ENCODE data around the gene CCPG1. TPM values are rescaled to one million over a fixed set of nuclear protein-coding genes. Genes with fewer than 3 reads are reported as not detected.
A peak's percentile ranks its signal among the peaks of the same experiment; 100 is the strongest.
"Not testable (repeated sequence)": the region's sequence is repeated elsewhere in the genome, so short reads cannot be mapped to it uniquely, and the experiment has no call there.

CCPG1 gene
- total RNA-seq, 2 experiments from 2014 or later = 13.0 to 13.1 TPM

- no peaks in the 10 kb centered on the region for H3K9me3 Mint-ChIP-seq
- H3K36me3 Mint-ChIP-seq (ENCODE audit: low read depth) = no peaks in the 10 kb centered on the region
- H3K4me1 Mint-ChIP-seq = peaks cover 36% of the 10 kb centered on the region
- no peak for DNase-seq
- no peaks in the 10 kb centered on the region for H3K27me3 Mint-ChIP-seq
- ChIA-PET POLR2A (interaction anchor here (0.6 kb wide), 1 partner anchor 46 kb away, joined by 3 read pairs; no protein-coding TSS in a partner anchor), CTCF (interaction anchor here (0.6 to 2.2 kb wide), 15 partner anchors 11 to 186 kb away, joined by 3 to 13 read pairs (median 5); partner anchors contain the start of genes PIGB and PIGBOS1)
- H3K27ac Mint-ChIP-seq = peak overlapping the region; percentile 91
- peak overlapping the region; percentile 87 for H3K4me3 Mint-ChIP-seq
Measured at GRCh38 chr15:55407498-55408011, 604 bp downstream of the CCPG1 start.

DNA sequence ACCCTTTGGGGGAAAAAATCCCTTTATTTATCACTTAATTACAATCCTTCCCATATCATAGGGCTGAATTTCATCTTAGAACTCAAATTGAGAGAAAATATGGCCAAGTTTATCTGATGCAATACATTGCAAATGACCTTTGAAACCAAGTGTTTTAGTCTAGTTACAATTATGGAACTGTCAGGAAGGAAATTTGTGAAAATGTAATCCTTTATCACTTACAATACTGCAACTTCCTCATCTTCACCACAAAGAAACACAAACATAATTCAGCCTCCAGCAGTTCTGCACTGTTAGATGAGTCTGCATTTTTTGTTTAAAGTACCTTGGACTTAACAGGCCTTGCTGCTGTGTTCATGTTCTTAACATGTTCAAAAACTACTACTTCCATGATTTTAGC lies 4.6 kb downstream of the CCPG1 start:
- peaks cover 35% of the 10 kb centered on the region for H3K4me1 Mint-ChIP-seq
- H3K4me3 Mint-ChIP-seq = no peak overlapping the region
- ChIA-PET CTCF (interaction anchor here (1.6 kb wide), 1 partner anchor 9 kb away, joined by 3 read pairs; no protein-coding TSS in a partner anchor), POLR2A (no interaction called here)
- DNase-seq = no peak
- peaks cover 6% of the 10 kb centered on the region for H3K36me3 Mint-ChIP-seq (ENCODE audit: low read depth)
- H3K27me3 Mint-ChIP-seq = no peaks in the 10 kb centered on the region
- no peaks in the 10 kb centered on the region for H3K9me3 Mint-ChIP-seq
- H3K27ac Mint-ChIP-seq = no peak overlapping the region

- ChIA-PET POLR2A (no interaction called here), CTCF (no interaction called here)
Measured at GRCh38 chr15:55402707-55403106, 5.5 kb downstream of the CCPG1 start.

DNA sequence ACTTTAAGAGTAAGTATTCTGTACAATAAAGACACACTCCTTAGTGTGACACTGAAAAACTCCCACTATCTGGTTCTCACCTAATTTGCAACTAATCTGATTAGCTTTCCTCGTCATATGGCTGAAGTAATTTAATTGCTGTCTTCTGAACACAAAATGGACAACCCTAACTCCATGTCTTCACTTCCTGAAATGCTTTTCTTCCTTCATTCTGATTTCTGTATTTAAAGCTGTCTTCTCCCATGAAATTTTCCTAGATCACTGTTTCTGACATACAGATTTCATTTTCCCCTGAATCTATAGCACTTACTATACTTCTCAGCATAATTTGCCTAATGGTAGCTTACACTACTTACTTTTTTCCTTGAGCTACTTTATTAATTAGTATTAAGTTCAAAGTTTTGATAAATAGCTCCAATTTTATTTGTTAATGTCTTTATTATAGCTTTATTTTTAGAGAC lies 6.3 kb downstream of the CCPG1 start:
- Mint-ChIP-seq H3K27ac (no peak overlapping the region), H3K4me3 (no peak overlapping the region), H3K9me3 (no peaks in the 10 kb centered on the region), H3K36me3 (ENCODE audit: low read depth) (peaks cover 11% of the 10 kb centered on the region), H3K27me3 (no peaks in the 10 kb centered on the region), H3K4me1 (peaks cover 26% of the 10 kb centered on the region)
- no peak for DNase-seq
- CTCF ChIA-PET = interaction anchor here (0.6 to 1.1 kb wide), 2 partner anchors 9 to 38 kb away, joined by 3 read pairs; no protein-coding TSS in a partner anchor
- POLR2A ChIA-PET = no interaction called here

More at GRCh38 chr15:55402707-55403106, 5.5 kb downstream of the CCPG1 start:
- Mint-ChIP-seq H3K4me3 (no peak overlapping the region), H3K27me3 (no peaks in the 10 kb centered on the region), H3K36me3 (ENCODE audit: low read depth) (peaks cover 11% of the 10 kb centered on the region), H3K4me1 (peaks cover 32% of the 10 kb centered on the region), H3K27ac (peak overlapping the region; percentile 14), H3K9me3 (no peaks in the 10 kb centered on the region)
- DNase-seq = no peak

- CTCF ChIA-PET = interaction anchor here (0.6 kb wide), 2 partner anchors 15 to 153 kb away, joined by 3 to 4 read pairs; no protein-coding TSS in a partner anchor
- H3K9me3 Mint-ChIP-seq, H3K4me3 Mint-ChIP-seq, DNase-seq, H3K27ac Mint-ChIP-seq, H3K27me3 Mint-ChIP-seq, POLR2A ChIA-PET: not testable (repeated sequence)
- peaks cover 11% of the 10 kb centered on the region for H3K36me3 Mint-ChIP-seq (ENCODE audit: low read depth)
- H3K4me1 Mint-ChIP-seq = peaks cover 24% of the 10 kb centered on the region
Measured at GRCh38 chr15:55400050-55400449, 8.1 kb downstream of the CCPG1 start.

- ChIA-PET CTCF (no interaction called here), POLR2A (no interaction called here)
- DNase-seq = no peak
- no peak overlapping the region for H3K27ac Mint-ChIP-seq
- peaks cover 12% of the 10 kb centered on the region for H3K36me3 Mint-ChIP-seq (ENCODE audit: low read depth)
- peaks cover 11% of the 10 kb centered on the region for H3K4me1 Mint-ChIP-seq
- no peaks in the 10 kb centered on the region for H3K27me3 Mint-ChIP-seq
- no peak overlapping the region for H3K4me3 Mint-ChIP-seq
- H3K9me3 Mint-ChIP-seq = peaks cover 20% of the 10 kb centered on the region
Measured at GRCh38 chr15:55398243-55398642, 9.9 kb downstream of the CCPG1 start.

GRCh38 chr15:55394694-55395093 lies 13.5 kb downstream of the CCPG1 start:
- H3K4me3 Mint-ChIP-seq = no peak overlapping the region

GRCh38 chr15:55389264-55389607 lies 18.9 kb downstream of the CCPG1 start:
- H3K36me3 Mint-ChIP-seq (ENCODE audit: low read depth) = peaks cover 6% of the 10 kb centered on the region
- H3K4me1 Mint-ChIP-seq = peaks cover 6% of the 10 kb centered on the region
- no peak overlapping the region for H3K27ac Mint-ChIP-seq
- CTCF ChIA-PET = no interaction called here
- no peak overlapping the region for H3K4me3 Mint-ChIP-seq
- no peaks in the 10 kb centered on the region for H3K27me3 Mint-ChIP-seq
- H3K9me3 Mint-ChIP-seq = peaks cover 2% of the 10 kb centered on the region
- no peak for DNase-seq
- POLR2A ChIA-PET = no interaction called here

More at GRCh38 chr15:55394694-55395093, 13.5 kb downstream of the CCPG1 start:
- Mint-ChIP-seq H3K27me3 (no peaks in the 10 kb centered on the region), H3K4me1 (no peaks in the 10 kb centered on the region), H3K27ac (no peak overlapping the region), H3K36me3 (ENCODE audit: low read depth) (peaks cover 10% of the 10 kb centered on the region), H3K9me3 (peaks cover 20% of the 10 kb centered on the region)
- no peak for DNase-seq
- ChIA-PET POLR2A (no interaction called here), CTCF (interaction anchor here (1.5 kb wide), 1 partner anchor 14 kb away, joined by 7 read pairs; the partner anchor contains the start of genes CCPG1 and PIERCE2)

DNA sequence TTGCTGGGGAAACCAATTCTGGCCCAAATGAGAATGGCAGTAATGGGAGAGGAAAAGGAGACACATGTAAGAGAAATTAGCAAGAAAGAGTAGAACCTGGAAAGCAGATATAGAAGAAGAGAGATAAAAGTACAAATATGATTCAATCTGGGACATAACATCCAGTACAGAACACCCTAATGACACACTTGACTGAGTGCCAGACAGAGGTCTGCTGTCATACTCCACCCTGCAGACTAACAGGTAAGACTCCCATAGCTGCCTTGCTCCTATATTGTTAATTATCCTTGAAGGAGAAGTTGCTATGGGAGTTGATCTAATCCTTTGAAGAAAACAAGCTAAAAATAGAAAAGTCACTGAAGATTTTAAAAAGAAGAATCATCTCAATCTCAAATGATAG lies 21.1 kb downstream of the CCPG1 start:
- Mint-ChIP-seq H3K27me3 (no peaks in the 10 kb centered on the region), H3K27ac (no peak overlapping the region), H3K4me1 (peaks cover 6% of the 10 kb centered on the region), H3K36me3 (ENCODE audit: low read depth) (peaks cover 6% of the 10 kb centered on the region), H3K9me3 (no peaks in the 10 kb centered on the region), H3K4me3 (no peak overlapping the region)
- DNase-seq = no peak
- CTCF ChIA-PET = no interaction called here
- POLR2A ChIA-PET = no interaction called here

- H3K27me3 Mint-ChIP-seq = no peaks in the 10 kb centered on the region
Measured at GRCh38 chr15:55383687-55384086, 24.5 kb downstream of the CCPG1 start.

DNA sequence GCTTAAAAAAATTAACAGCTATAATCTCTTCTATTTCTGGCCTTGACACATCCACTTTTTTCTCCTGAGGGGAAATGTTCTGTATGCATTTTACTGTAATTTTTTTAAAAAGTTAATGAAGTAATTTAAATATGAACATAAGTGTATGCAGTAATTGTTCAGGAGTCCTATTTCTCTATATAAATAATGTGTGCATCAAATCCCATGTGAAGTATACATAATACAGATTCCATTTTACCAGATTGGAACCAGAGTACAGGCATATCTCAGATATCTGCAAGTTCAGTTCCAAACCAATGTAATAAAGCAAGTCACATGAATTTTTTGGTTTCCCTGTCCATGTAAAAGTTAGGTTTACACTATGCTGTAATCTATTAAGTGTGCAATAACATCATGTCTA lies 26.6 kb downstream of the CCPG1 start:
- POLR2A ChIA-PET = no interaction called here
- H3K27ac Mint-ChIP-seq = no peak overlapping the region

More at GRCh38 chr15:55383687-55384086, 24.5 kb downstream of the CCPG1 start:
- Mint-ChIP-seq H3K4me3 (no peak overlapping the region), H3K4me1 (no peaks in the 10 kb centered on the region), H3K27ac (no peak overlapping the region), H3K36me3 (ENCODE audit: low read depth) (peaks cover 8% of the 10 kb centered on the region), H3K9me3 (no peaks in the 10 kb centered on the region)
- ChIA-PET CTCF (interaction anchor here (1.0 to 1.3 kb wide), 2 partner anchors 14 to 51 kb away, joined by 3 read pairs; no protein-coding TSS in a partner anchor), POLR2A (interaction anchor here (0.6 kb wide), 1 partner anchor 28 kb away, joined by 3 read pairs; no protein-coding TSS in a partner anchor)
- DNase-seq = no peak

GRCh38 chr15:55379095-55379494 lies 29.1 kb downstream of the CCPG1 start:
- DNase-seq = no peak

More for the DNA sequence above, 26.6 kb downstream of the CCPG1 start:
- no peaks in the 10 kb centered on the region for H3K27me3 Mint-ChIP-seq
- CTCF ChIA-PET = interaction anchor here (0.6 to 1.4 kb wide), 3 partner anchors 20 to 56 kb away, joined by 3 to 4 read pairs (median 3); no protein-coding TSS in a partner anchor
- H3K9me3 Mint-ChIP-seq = no peaks in the 10 kb centered on the region
- no peak for DNase-seq
- no peaks in the 10 kb centered on the region for H3K4me1 Mint-ChIP-seq
- H3K36me3 Mint-ChIP-seq (ENCODE audit: low read depth) = peaks cover 1% of the 10 kb centered on the region
- H3K4me3 Mint-ChIP-seq = no peak overlapping the region

GRCh38 chr15:55372701-55373440 lies 35.3 kb downstream of the CCPG1 start:
- Mint-ChIP-seq H3K4me3 (no peak overlapping the region), H3K9me3 (no peaks in the 10 kb centered on the region), H3K27me3 (no peaks in the 10 kb centered on the region), H3K4me1 (peaks cover 9% of the 10 kb centered on the region), H3K27ac (no peak overlapping the region), H3K36me3 (ENCODE audit: low read depth) (no peaks in the 10 kb centered on the region)
- DNase-seq = no peak
- ChIA-PET CTCF (no interaction called here), POLR2A (no interaction called here)

More at GRCh38 chr15:55379095-55379494, 29.1 kb downstream of the CCPG1 start:
- ChIA-PET POLR2A (no interaction called here), CTCF (no interaction called here)
- no peak overlapping the region for H3K4me3 Mint-ChIP-seq
- no peaks in the 10 kb centered on the region for H3K27me3 Mint-ChIP-seq
- peak overlapping the region; percentile 46 for H3K27ac Mint-ChIP-seq
- H3K9me3 Mint-ChIP-seq = no peaks in the 10 kb centered on the region
- no peaks in the 10 kb centered on the region for H3K4me1 Mint-ChIP-seq
- H3K36me3 Mint-ChIP-seq (ENCODE audit: low read depth) = peaks cover 1% of the 10 kb centered on the region

All from activated CD4-positive, alpha-beta T cell treated with anti-CD3 and anti-CD28 coated beads, Interleukin-2, amount 10 ng/mL, durations not matched to agents 7 days and 5 days (primary cell).